Prostate gland (tissue), 2 donors: Measurements from ENCODE around the gene ZNF710.

Experiments
- CTCF ChIP-seq, 4 experiments: fragments of 200-600 bp in 2 of 4; fragments of 450-650 bp in 2 of 4; sonication (generic) in 2 of 4; IDR thresholded peaks; 1 replicate in 3 of 4; 2 replicates in 1 of 4; pipeline ENCODE4 v1.5.1; 2016 to 2019; ENCODE audit warnings: antibody characterized with exemption in 4 of 4, mild to moderate bottlenecking in 2 of 4, moderate library complexity in 2 of 4
- POLR2AphosphoS5 ChIP-seq: sonication (generic); formaldehyde crosslinking; IDR thresholded peaks from one replicate; pipeline ENCODE4 v1.6.1; 2017; ENCODE audit warnings: antibody characterized with exemption

DNA sequence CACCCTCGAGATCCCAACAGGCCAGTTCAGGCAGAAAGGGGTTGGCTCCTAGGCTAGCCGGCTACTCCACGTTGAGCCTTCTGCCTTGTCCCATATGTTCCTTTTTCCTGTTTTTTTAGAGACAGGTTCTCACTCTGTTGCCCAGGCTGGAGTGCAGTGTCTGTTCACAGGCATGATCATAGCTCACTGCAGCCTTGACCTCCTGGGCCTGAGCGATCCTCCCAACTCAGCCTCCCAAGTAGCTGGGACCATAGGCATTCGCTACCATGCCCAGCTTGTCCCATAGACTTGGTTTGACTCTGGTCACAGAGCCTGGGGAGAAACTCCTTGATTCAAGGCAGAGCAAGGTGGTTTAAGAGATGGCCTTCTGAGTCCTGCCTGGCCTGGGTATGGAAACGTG, 32.3 kb downstream of the ZNF710 start:
- TF ChIP-seq POLR2AphosphoS5 = no peak
- no peak for TF ChIP-seq CTCF (IDR thresholded peaks at IDR 0.05)
